GM12891 (cell line): ENCODE measurements around the gene MT1HL1.

Experiments
- DNase-seq: peaks from one replicate; pipeline ENCODE4 v3.0.0; 2011; ENCODE audit warnings: low spot score; ENCODE audit not compliant: insufficient read length
- FAIRE-seq: peaks from 2 replicates; lab custom pipeline; 2011; peaks lifted over from hg19 to GRCh38; lab: Jason Lieb, UNC
- PAX5 ChIP-seq: IDR thresholded peaks from 2 replicates; pipeline ENCODE4 v1.6.1; 2011; ENCODE audit warnings: low read length, moderate library complexity, mild to moderate bottlenecking; ENCODE audit not compliant: insufficient read depth, severe bottlenecking
- POLR2A ChIP-seq: IDR thresholded peaks from 2 replicates; pipeline ENCODE4 v1.6.1; 2011; ENCODE audit warnings: low read depth, low read length, control low read depth
- POLR2AphosphoS5 ChIP-seq: IDR thresholded peaks from 2 replicates; pipeline ENCODE4 v1.6.1; 2011; ENCODE audit warnings: low read depth, low read length, control low read depth
- POU2F2 ChIP-seq: IDR thresholded peaks from 2 replicates; pipeline ENCODE4 v1.6.1; 2011; ENCODE audit warnings: low read depth, mild to moderate bottlenecking, control low read depth, low read length, moderate library complexity
- SPI1 ChIP-seq: IDR thresholded peaks from 2 replicates; pipeline ENCODE4 v1.6.1; 2011; ENCODE audit warnings: low read depth, low read length, control low read depth
- TAF1 ChIP-seq: IDR thresholded peaks from 2 replicates; pipeline ENCODE4 v1.6.1; 2011; ENCODE audit warnings: low read depth, low read length, control low read depth

Gene MT1HL1

DNA sequence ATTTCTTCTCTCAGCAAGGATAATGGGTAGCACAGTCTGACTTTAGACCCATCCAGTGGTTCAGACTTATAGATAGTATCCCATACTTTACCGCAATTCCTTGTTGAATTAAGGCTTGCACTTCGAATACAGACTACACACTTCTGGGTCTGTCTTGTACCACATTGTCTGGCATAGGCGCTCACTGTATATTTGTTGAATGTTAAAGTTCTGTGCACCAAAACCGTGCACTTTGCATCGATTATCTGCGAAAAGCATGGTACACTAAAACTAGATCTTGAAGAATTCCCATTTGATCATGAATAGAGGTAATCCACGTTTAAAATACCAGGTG lies 37.2 kb upstream of the MT1HL1 start:
- DNase-seq, result no peak
- FAIRE-seq, result no peak
- TF ChIP-seq POLR2AphosphoS5, result no peak
- TF ChIP-seq POU2F2, result no peak
- no peak for TF ChIP-seq PAX5
- TF ChIP-seq POLR2A, result no peak
- no peak for TF ChIP-seq SPI1
- no peak for TF ChIP-seq TAF1

DNA sequence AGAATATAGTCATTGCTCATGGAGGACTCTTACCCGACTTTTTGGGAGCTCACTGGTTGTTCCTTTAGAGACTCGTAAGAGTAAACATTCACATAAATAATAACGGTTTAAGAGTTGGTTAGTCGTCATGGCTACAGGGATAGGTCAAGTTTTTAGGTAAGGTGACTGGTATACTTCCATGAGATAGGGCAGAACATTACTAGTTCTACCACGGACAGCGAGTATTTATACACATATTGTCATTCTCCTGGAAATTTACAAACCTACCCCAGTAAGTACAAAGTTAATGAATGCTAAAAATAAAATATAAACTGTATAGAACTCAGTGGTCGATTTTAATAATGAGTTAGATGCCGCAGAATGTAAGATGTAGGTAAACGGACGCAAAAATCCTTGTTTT lies 36.6 kb upstream of the MT1HL1 start:
- FAIRE-seq (no peak), DNase-seq (no peak)
- TF ChIP-seq TAF1 (no peak), POLR2A (no peak), PAX5 (no peak), POU2F2 (no peak), POLR2AphosphoS5 (no peak), SPI1 (no peak)

DNA sequence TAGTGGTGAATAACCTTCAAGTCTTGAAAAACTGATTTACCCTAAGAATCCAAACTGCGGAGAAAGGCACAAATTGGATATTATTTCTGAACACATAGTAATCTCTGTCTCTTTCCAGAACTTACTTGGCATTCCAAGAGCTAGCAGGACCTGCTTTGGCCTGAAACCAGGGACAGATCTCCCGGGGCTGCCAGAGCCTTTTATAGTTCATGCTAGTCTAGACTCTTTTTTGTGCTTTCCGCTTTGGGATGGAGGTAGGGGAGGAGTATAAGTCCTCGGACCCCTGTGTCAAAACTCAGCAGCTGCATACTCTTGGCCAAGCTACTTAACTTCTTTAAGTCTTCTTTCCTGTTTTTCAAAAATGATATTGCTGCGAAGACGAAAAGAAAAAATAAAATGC lies 34.0 kb upstream of the MT1HL1 start:
- FAIRE-seq (no peak), DNase-seq (no peak)
- TF ChIP-seq POU2F2, result no peak
- TF ChIP-seq PAX5, result no peak
- TF ChIP-seq POLR2AphosphoS5, result no peak
- no peak for TF ChIP-seq SPI1
- no peak for TF ChIP-seq POLR2A
- TF ChIP-seq TAF1, result no peak

DNA sequence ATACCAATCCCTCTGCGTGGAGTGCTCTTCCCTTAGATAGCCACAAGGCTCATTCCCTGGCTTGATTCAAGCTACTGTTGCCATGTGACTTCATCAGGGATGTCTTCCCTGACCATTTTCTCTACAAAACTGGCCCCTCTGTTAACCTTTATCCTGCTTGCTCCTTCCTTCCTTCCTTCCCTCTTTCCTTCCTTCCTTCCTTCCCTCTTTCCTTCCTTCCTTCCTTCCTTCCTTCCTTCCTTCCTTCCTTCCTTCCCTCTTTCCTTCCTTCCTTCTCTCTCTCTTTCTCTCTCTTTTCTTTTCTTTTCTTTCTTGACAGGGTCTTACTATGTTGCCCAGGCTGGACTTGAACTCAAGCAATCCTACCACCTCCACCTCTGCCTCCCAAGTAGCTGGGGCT lies 31.5 kb upstream of the MT1HL1 start:
- TF ChIP-seq TAF1 (no peak), POU2F2 (no peak), SPI1 (no peak), POLR2AphosphoS5 (no peak), PAX5 (no peak)
- DNase-seq, result no peak
- FAIRE-seq, result no peak

DNA sequence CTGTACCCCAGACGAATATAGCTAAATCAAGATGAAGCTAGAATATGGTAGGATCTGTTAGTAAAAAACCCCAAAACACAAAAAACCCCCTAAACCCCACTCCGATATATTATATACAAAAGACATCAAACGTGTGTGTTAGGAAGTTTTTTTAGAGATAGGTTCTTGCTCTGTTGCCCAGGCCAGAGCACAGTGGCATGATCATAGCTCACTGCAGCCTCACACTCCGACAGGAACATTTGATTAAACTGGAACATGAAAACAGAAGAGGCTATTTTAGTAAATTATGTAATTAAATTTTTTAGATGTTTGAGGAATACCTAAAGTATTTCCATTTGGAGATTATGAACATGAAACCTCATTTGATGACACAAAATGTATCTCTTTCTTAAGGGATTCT lies 29.6 kb upstream of the MT1HL1 start:
- no peak for FAIRE-seq
- no peak for DNase-seq
- TF ChIP-seq SPI1, result no peak
- TF ChIP-seq POLR2A, result no peak
- TF ChIP-seq PAX5, result no peak
- no peak for TF ChIP-seq POLR2AphosphoS5
- no peak for TF ChIP-seq POU2F2
- TF ChIP-seq TAF1, result no peak

DNA sequence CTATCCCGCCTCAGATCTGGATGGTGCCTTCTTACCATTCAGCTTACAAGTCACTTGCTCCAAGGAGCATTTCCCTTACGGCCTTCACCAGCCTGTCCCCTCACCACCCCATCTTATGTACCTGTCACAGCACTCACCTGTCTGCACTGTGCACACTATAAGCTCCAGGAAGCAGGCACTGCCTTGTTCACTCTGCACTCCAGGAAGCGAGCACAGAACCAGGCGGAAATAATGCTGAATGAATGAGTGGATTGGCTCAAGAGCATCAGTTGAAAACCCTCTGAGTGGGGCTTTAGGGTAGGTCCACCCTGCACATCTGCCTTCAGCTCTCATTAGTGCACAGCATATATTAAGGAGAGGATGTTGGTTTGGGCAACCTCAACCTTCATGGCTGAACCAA lies 28.8 kb upstream of the MT1HL1 start:
- DNase-seq, result no peak
- no peak for TF ChIP-seq POU2F2
- no peak for TF ChIP-seq POLR2AphosphoS5
- TF ChIP-seq SPI1, result no peak
- no peak for TF ChIP-seq TAF1
- TF ChIP-seq PAX5, result no peak
- no peak for TF ChIP-seq POLR2A
- no peak for FAIRE-seq

DNA sequence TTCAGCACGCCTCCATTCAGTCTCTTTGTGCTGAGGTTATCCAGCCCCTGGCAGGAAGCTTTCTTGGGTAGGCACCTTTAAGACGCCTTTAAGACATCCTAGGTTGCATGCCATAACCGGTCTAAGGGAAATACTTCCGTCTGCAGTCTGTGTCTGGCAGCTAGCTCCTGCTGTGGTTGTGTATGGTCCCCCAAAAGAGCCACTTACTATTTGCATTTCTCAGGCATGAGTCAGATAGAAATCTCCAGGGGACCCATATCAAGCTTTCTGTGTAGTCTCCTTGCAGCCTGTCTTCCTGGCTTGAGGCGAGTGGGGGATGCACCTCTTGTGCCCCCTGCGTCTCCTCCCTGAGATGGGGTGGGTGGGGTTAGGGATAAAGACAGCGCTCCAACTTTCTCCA lies 27.8 kb upstream of the MT1HL1 start:
- TF ChIP-seq TAF1 (no peak), POLR2A (no peak), POU2F2 (no peak), PAX5 (no peak), POLR2AphosphoS5 (no peak), SPI1 (no peak)
- DNase-seq (no peak), FAIRE-seq (no peak)

DNA sequence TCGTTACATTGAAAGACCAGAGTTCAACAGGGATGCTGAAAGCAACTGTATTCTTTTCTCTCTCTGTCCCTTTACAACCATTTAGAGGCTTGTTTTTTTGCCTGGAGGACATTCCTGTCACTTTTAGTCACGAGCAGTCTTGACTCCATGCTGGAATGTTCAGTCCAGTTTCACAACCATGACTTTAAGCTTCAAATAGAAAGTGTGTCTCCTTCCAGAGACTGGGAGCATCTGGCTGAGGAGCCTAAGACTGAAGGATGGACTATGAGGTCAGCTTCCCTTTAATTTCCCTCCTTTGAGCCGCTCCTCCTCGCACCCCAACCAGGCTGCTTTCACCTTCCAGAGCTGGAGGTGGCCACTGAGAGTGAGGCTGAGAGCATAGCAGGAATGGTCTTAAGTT lies 27.2 kb upstream of the MT1HL1 start:
- TF ChIP-seq PAX5 (no peak), POU2F2 (no peak), POLR2AphosphoS5 (no peak), TAF1 (no peak)
- no peak for FAIRE-seq

DNA sequence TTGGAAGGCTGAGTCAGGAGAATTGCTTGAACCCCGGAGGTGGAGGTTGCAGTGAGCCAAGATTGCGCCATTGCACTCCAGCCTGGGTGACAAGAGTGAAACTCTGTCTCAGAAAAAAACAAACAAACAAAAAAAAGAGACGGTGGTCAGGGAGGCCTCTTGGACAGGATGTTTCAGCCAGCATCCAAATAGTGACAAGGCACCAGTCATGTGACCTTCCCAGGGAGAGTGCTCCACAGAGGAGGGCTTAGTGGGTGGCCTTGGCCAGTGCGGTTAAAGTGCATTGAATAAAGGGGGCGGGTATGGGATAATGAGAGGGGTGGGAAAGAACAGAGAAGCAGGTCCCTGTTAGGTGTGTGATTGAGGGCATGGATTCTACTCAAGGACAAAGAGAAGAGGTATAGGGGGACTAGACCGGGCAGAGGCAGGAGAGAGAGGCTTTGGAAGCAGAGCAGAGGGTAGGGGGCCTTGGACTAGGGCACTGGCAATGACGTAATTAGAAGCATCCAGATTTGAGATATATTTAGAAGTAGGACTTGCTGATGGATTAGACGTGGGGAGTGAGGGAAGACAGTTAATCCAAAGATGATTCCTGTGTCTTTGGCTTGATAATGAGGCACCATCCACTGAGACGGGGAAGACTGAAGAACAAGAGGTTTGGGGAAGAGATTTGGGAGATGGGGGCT lies 25.8 kb upstream of the MT1HL1 start:
- TF ChIP-seq POLR2AphosphoS5 (no peak), TAF1 (no peak), POU2F2 (no peak), SPI1 (no peak), POLR2A (no peak), PAX5 (no peak)
- DNase-seq, result no peak
- FAIRE-seq, result no peak

More for the DNA sequence above, 27.2 kb upstream of the MT1HL1 start:
- DNase-seq, result no peak

DNA sequence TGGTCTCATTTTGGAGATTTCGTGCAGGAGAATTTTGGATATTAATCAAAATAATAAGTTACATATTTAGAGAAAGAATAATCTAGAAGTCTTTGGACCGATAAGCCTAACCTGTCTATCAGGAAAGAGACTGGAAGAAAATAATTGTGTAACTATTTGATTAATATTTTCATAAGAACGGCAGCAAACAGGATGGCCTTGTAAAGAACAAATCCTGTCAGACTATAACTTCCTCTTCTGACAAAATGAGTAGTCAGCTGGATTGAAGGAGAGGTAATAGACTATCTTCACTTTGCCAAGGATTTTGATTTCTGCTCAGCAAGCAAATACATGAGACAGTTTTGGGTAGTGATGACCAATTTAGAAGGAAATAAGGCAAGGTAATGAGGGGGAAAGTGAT lies 25.0 kb upstream of the MT1HL1 start:
- FAIRE-seq (no peak), DNase-seq (no peak)
- TF ChIP-seq TAF1 (no peak), POLR2A (no peak), PAX5 (no peak), POLR2AphosphoS5 (no peak), SPI1 (no peak), POU2F2 (no peak)
